ENCODE results near the gene ANKRD16. TPM values are rescaled to one million over a fixed set of nuclear protein-coding genes. Genes with fewer than 3 reads are reported as not detected.
"Not testable (repeated sequence)": the region's sequence is repeated elsewhere in the genome, so short reads cannot be mapped to it uniquely, and the experiment has no call there.

ANKRD16 gene
- total RNA-seq, 1 donor from 2014 or later: 5.9 TPM

DNA sequence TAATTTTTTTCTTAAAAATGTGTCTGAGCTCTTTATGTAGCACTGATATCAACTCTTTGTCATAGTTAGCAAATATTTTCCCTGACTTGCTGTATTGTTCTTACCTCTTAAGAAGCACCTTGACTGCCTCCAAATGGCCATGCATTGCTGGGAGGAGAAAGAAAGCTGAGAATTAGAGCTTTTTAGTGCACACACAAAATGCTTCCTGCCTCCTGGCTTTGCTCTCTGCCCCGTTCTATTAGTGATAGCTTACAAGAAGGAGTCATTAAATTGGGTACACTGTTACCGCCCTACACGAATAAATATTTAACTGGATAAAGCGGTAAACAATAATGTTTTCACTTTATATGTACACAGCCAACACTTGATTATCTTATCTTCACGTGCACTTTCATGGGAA, 4.1 kb downstream of the ANKRD16 start:
- H3K9me3 ChIP-seq (ENCODE audit: low read depth): no peaks in the 10 kb centered on the region
- peaks cover 27% of the 10 kb centered on the region for H4K20me1 ChIP-seq (ENCODE audit: low read depth)
- H3K27ac ChIP-seq: no peak overlapping the region
- H3F3A ChIP-seq (ENCODE audit: low read depth): peaks cover 11% of the 10 kb centered on the region
- TF ChIP-seq EZH2 (IDR thresholded peaks at IDR 0.05): no peak
- TF ChIP-seq CTCF (IDR thresholded peaks at IDR 0.05): no peak
- no peak for TF ChIP-seq EZH2phosphoT487 (IDR thresholded peaks at IDR 0.05)
- Mint-ChIP-seq H3K27me3 (ENCODE audit: insufficient read depth, low read depth) (no peaks in the 10 kb centered on the region), H3K4me3 (no peak overlapping the region), H3K27ac (no peak overlapping the region), H3K36me3 (peaks cover 32% of the 10 kb centered on the region), H3K4me1 (peaks cover 17% of the 10 kb centered on the region), H3K9me3 (no peaks in the 10 kb centered on the region)
- H3K4me3 ChIP-seq: no peak overlapping the region
- no peak for DNase-seq (ENCODE audit: low spot score)
- peaks cover 27% of the 10 kb centered on the region for H3K79me2 ChIP-seq (ENCODE audit: low read depth)
- H3K27me3 ChIP-seq: no peaks in the 10 kb centered on the region
- peaks cover 21% of the 10 kb centered on the region for H3K36me3 ChIP-seq
- no peak overlapping the region for H3K9ac ChIP-seq
- H3K4me1 ChIP-seq: peaks cover 10% of the 10 kb centered on the region
- no peak overlapping the region for H2AFZ ChIP-seq (replicated peaks)
- H3K4me2 ChIP-seq: no peak overlapping the region

DNA sequence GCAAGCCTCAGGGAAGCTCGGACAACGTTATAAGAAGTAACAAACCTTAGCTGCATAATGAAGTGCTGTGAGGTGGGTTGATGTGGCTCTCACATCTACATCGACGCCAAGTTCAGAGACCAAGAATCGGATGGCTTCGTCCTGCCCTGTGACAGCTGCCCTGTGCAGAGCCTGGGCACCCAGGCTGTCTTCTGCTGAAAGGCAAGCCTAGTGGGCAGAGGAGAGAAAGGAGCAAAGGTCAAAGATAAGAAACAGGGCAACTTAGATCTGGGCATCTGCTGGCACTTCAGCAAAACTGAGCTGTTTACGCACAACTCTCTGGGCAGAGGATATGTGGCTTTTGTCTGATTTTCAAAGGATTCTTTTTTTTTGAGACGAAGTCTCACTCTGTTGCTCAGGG, 6.7 kb downstream of the ANKRD16 start:
- Histone ChIP-seq H3K27ac (no peak overlapping the region), H3K27me3 (no peaks in the 10 kb centered on the region), H3K9ac (no peak overlapping the region), H3F3A (ENCODE audit: low read depth) (peaks cover under 1% of the 10 kb centered on the region), H3K4me1 (peaks cover 2% of the 10 kb centered on the region), H3K9me3 (ENCODE audit: low read depth) (no peaks in the 10 kb centered on the region), H3K36me3 (peaks cover 21% of the 10 kb centered on the region), H3K4me2 (no peak overlapping the region), H2AFZ (replicated peaks) (no peak overlapping the region), H3K4me3 (no peak overlapping the region), H4K20me1 (ENCODE audit: low read depth) (peaks cover 16% of the 10 kb centered on the region), H3K79me2 (ENCODE audit: low read depth) (peaks cover 14% of the 10 kb centered on the region)
- Mint-ChIP-seq H3K4me3 (no peak overlapping the region), H3K27me3 (ENCODE audit: insufficient read depth, low read depth) (no peaks in the 10 kb centered on the region), H3K4me1 (peaks cover 7% of the 10 kb centered on the region), H3K27ac (no peak overlapping the region), H3K36me3 (peaks cover 41% of the 10 kb centered on the region), H3K9me3 (no peaks in the 10 kb centered on the region)
- no peak for DNase-seq (ENCODE audit: low spot score)
- TF ChIP-seq CTCF (IDR thresholded peaks at IDR 0.05) (no peak), EZH2phosphoT487 (IDR thresholded peaks at IDR 0.05) (no peak), EZH2 (IDR thresholded peaks at IDR 0.05) (no peak)

DNA sequence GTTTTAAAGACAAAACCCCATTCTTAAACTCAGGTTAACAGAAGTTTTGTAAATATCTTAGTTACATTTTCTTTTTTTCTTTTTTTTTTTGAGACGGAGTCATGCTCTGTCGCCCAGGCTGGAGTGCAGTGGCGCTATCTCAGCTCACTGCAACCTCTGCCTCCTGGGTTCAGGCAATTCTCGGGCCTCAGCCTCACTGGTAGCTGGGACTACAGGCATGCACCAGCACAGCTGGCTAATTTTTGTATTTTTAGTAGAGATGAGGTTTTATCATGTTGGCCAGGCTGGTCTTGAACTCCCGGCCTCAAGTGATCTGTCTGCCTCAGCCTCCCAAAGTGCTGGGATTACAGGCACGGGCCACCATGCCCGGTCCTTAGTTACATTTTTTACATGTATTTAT, 12.7 kb downstream of the ANKRD16 start:
- not testable (repeated sequence) for H3K4me3 ChIP-seq; H3F3A ChIP-seq (ENCODE audit: low read depth); H3K4me1 ChIP-seq; H3K4me2 ChIP-seq; H3K9ac ChIP-seq; H3K27me3 ChIP-seq; DNase-seq (ENCODE audit: low spot score); H3K27me3 Mint-ChIP-seq (ENCODE audit: insufficient read depth, low read depth); H3K9me3 ChIP-seq (ENCODE audit: low read depth); H3K27ac Mint-ChIP-seq; H3K4me3 Mint-ChIP-seq; H3K36me3 ChIP-seq; H4K20me1 ChIP-seq (ENCODE audit: low read depth); H3K27ac ChIP-seq; H3K79me2 ChIP-seq (ENCODE audit: low read depth); H2AFZ ChIP-seq (replicated peaks); H3K9me3 Mint-ChIP-seq; H3K4me1 Mint-ChIP-seq
- H3K36me3 Mint-ChIP-seq: peaks cover 20% of the 10 kb centered on the region

DNA sequence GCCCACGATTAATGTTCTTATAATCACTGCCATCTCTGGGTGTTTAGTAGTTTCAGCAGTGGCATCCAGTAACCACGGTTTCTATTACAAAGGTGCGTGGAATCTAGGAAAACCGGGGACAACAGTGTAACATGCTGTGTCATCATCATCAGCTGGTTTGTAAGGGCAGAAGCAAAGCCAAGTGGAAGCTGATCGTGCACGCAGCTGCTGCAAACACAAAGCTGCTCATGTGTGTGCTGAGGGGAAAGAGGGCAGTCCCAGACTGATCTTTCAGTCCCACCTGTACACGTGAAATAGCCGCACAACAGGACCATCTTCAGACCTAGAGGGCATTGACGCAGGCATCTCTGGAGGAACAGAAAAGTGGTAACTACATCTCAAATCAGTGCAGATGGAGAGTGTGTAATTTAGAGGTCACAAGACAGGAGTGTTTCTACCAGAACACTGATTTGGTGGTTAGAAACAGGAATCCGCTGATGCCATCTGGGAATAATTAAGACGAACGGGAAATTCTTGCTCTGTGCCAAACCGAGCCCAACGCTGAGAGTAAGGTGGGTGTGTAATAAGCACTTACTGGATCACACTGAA, 13.4 kb downstream of the ANKRD16 start:
- H3K4me1 ChIP-seq: no peaks in the 10 kb centered on the region
- H3F3A ChIP-seq (ENCODE audit: low read depth): peaks cover 5% of the 10 kb centered on the region
- no peak overlapping the region for H3K4me2 ChIP-seq
- H3K4me3 ChIP-seq: no peak overlapping the region
- no peaks in the 10 kb centered on the region for H3K4me1 Mint-ChIP-seq
- no peak overlapping the region for H3K27ac Mint-ChIP-seq
- no peaks in the 10 kb centered on the region for H3K79me2 ChIP-seq (ENCODE audit: low read depth)
- H3K27ac ChIP-seq: no peak overlapping the region
- no peak overlapping the region for H3K9ac ChIP-seq
- no peak overlapping the region for H3K4me3 Mint-ChIP-seq
- peaks cover 4% of the 10 kb centered on the region for H3K36me3 ChIP-seq
- no peaks in the 10 kb centered on the region for H4K20me1 ChIP-seq (ENCODE audit: low read depth)
- TF ChIP-seq CTCF (IDR thresholded peaks at IDR 0.05) (no peak), EZH2 (IDR thresholded peaks at IDR 0.05) (no peak), EZH2phosphoT487 (IDR thresholded peaks at IDR 0.05) (no peak)
- no peak for DNase-seq (ENCODE audit: low spot score)
- H3K9me3 ChIP-seq (ENCODE audit: low read depth): no peaks in the 10 kb centered on the region
- peaks cover 18% of the 10 kb centered on the region for H3K36me3 Mint-ChIP-seq
- H3K27me3 Mint-ChIP-seq (ENCODE audit: insufficient read depth, low read depth): peaks cover 2% of the 10 kb centered on the region
- H3K27me3 ChIP-seq: no peaks in the 10 kb centered on the region
- no peaks in the 10 kb centered on the region for H3K9me3 Mint-ChIP-seq
- H2AFZ ChIP-seq (replicated peaks): no peak overlapping the region
